Heart right ventricle (tissue), 16 donors: ENCODE measurements around the gene SPNS2. TPM values are rescaled to one million over a fixed set of nuclear protein-coding genes. Genes with fewer than 3 reads are reported as not detected.
A peak's percentile ranks its signal among the peaks of the same experiment; 100 is the strongest.

Source experiments
- ATAC-seq, 8 donors: fragments of 200-7000 bp; cut with Tn5 transposase; one replicate each; pipeline ENCODE4 v1.9.1; 2020; ENCODE audit warnings: mild to moderate bottlenecking in 8 of 8, moderate library complexity in 8 of 8, moderate number of reproducible peaks in 1 of 8
- DNase-seq, 2 donors: peaks; one replicate each; pipeline ENCODE4 v3.0.0-alpha.2; 2020
- H3K27ac ChIP-seq, 10 donors: fragments of 200-600 bp; sonication (generic) in 2 of 10; one replicate each; pipeline versions ENCODE4 v1.5.0 to v1.8.0; 2020 to 2022; ENCODE audit warnings: mild to moderate bottlenecking in 3 of 10
- H3K27me3 ChIP-seq, 7 donors: fragments of 200-600 bp; one replicate each; pipeline ENCODE4 v1.8.0; 2021 to 2022; ENCODE audit warnings: mild to moderate bottlenecking in 2 of 7
- H3K36me3 ChIP-seq, 9 donors: fragments of 200-600 bp; sonication (generic) in 1 of 9; one replicate each; pipeline versions ENCODE4 v1.5.0 to v1.8.0; 2020 to 2022; ENCODE audit warnings: mild to moderate bottlenecking in 2 of 9
- H3K4me1 ChIP-seq, 9 donors: fragments of 200-600 bp; sonication (generic) in 1 of 9; one replicate each; pipeline versions ENCODE4 v1.5.0 to v1.8.0; 2020 to 2022; ENCODE audit warnings: mild to moderate bottlenecking in 4 of 9
- H3K4me3 ChIP-seq, 10 donors: fragments of 200-600 bp; sonication (generic) in 2 of 10; one replicate each; pipeline versions ENCODE4 v1.5.0 to v1.8.0; 2020 to 2022; ENCODE audit warnings: mild to moderate bottlenecking in 7 of 10, moderate library complexity in 2 of 10
- H3K9me3 ChIP-seq, 11 donors: fragments of 200-600 bp in 10 of 11; sonication (generic) in 2 of 11; one replicate each; pipeline versions ENCODE4 v1.5.0 to v1.8.0; 2013 to 2022; ENCODE audit warnings: mild to moderate bottlenecking in 2 of 11, control low read depth in 1 of 11, moderate library complexity in 1 of 11
- CTCF ChIP-seq, 9 donors: fragments of 200-600 bp; sonication (generic) in 2 of 9; IDR thresholded peaks; one replicate each; pipeline versions ENCODE4 v1.5.0 to v1.8.0; 2021 to 2022; ENCODE audit warnings: antibody characterized with exemption in 9 of 9, mild to moderate bottlenecking in 5 of 9, moderate library complexity in 1 of 9
- WGBS, 2 donors: extraction: QIAGEN DNeasy Blood & Tissue Kit; methylation state at CpG; one replicate each; pipeline ENCODE4 v1.1.7; 2013; ENCODE audit warnings: inconsistent platforms in 1 of 2; 5-methylcytosine and 5-hydroxymethylcytosine counted together
- intact Hi-C, 10 donors: fragments of 100-400 bp; cut with DNase I; formaldehyde crosslinking; loops; one replicate each; pipeline versions ENCODE4 v1.11.1 to v1.14.2; 2022
- polyA plus RNA-seq, 2 donors: library from polyadenylated mRNA; stranded (reverse); fragments of 200-250 nt; gene quantifications; one replicate each; pipeline ENCODE4 v1.2.3, GENCODE V29; 2013
- total RNA-seq, 10 donors: library from RNA; stranded (reverse); fragmentation: NEBNext Ultra II Directional in 3 of 10; extraction: Animal tissue kit (Norgen Biotek cat#: 25700) in 3 of 10; gene quantifications; one replicate each; pipeline versions ENCODE4 v1.2.1 to v1.2.4, GENCODE V29; 2021 to 2023
- donor health status: Arrhythmogenic right ventricular cardiomyopathy.
- donor health status: ischemic (EF 13 %, LVEDD 7.1; RV severe dilation, severe dysfunction).
- donor health status: healthy with polysubstance abuse.
- donor health status: DM: no; HTN: yes; CAD: no.
- donor health status: DM: no; HTN: no; CAD: no.
- donor health status: ischemic (EF 25% LVEDD 6.9; RV normal size, moderate dysfunction).
- donor health status: ischemic (EF 25% LVEDD 5.7; RV mildly dilated, moderate dysfunction).
- donor health status: healthy.
- donor health status: DM: yes; HTN: yes; CAD: no.
- donor health status: Ischemic cardiomyopathy.
- donor health status: ischemic (EF 35%, LVEDD 5.7; RV mildly dilated, moderate dysfunction).
- donor health status: nonischemic (EF 11% LVEDD 7.7; RV severe dilation, severe dysfunction).
- donor health status: DM: yes; HTN: yes; CAD: no.
- donor health status: PGD.
- donor health status: ischemic (EF 29% LVEDD 5.4; RV normal size, mild dysfunction).
- donor health status: nonischemic (EF 23%, LVEDD 6.1; RV moderate dilation, normal function).

The SPNS2 gene
- total and polyA plus RNA-seq, 12 donors = 4.5 to 27.7 (median 9.8) TPM

GRCh38 chr17:4453812-4454591, 44.7 kb upstream of the SPNS2 start:
- no peaks in the 10 kb centered on the region for H3K27me3 ChIP-seq
- DNase-seq (no peak), ATAC-seq (peak in 1 of 8 donors; percentile 9)
- H3K36me3 ChIP-seq = no peaks in the 10 kb centered on the region
- TF ChIP-seq CTCF (IDR thresholded peaks at IDR 0.05) = no peak
- intact Hi-C loops = no loop called here
- H3K27ac ChIP-seq = no peak overlapping the region
- no peak overlapping the region for H3K4me3 ChIP-seq
- no peaks in the 10 kb centered on the region for H3K9me3 ChIP-seq
- H3K4me1 ChIP-seq = peaks cover 0 to 9% (median 0%) of the 10 kb centered on the region in 9 donors
- WGBS, 2 donors = 91 to 95% methylated on average over 9 of the region's 9 CpGs

GRCh38 chr17:4460661-4461060, 38.0 kb upstream of the SPNS2 start:
- 82 to 86% methylated on average over 5 of the region's 5 CpGs for WGBS, 2 donors
- H3K4me1 ChIP-seq = peaks cover 0 to 11% (median 5%) of the 10 kb centered on the region in 9 donors
- ATAC-seq (no peak), DNase-seq (no peak)
- H3K4me3 ChIP-seq = no peak overlapping the region
- no peaks in the 10 kb centered on the region for H3K36me3 ChIP-seq
- no peak overlapping the region for H3K27ac ChIP-seq
- no peak for TF ChIP-seq CTCF (IDR thresholded peaks at IDR 0.05)
- peaks cover 0 to 17% (median 0%) of the 10 kb centered on the region in 11 donors for H3K9me3 ChIP-seq
- intact Hi-C loops = no loop called here
- H3K27me3 ChIP-seq = no peaks in the 10 kb centered on the region

GRCh38 chr17:4463818-4464476, 34.7 kb upstream of the SPNS2 start:
- DNase-seq (peak in 1 of 2 donors; percentile 41), ATAC-seq (peak; percentile 33 to 92 (median 86))
- Histone ChIP-seq H3K27ac (peak overlapping the region in 6 of 10 donors; percentile 17 to 75 (median 26)), H3K27me3 (no peaks in the 10 kb centered on the region), H3K9me3 (peaks cover 0 to 17% (median 0%) of the 10 kb centered on the region in 11 donors), H3K36me3 (no peaks in the 10 kb centered on the region), H3K4me1 (peaks cover 0 to 11% (median 5%) of the 10 kb centered on the region in 9 donors), H3K4me3 (no peak overlapping the region)
- intact Hi-C loops = no loop called here
- no peak for TF ChIP-seq CTCF (IDR thresholded peaks at IDR 0.05)
- 39 to 45% methylated on average over 10 of the region's 10 CpGs for WGBS, 2 donors

- 81 to 92% methylated on average over 8 of the region's 8 CpGs for WGBS, 2 donors
- Histone ChIP-seq H3K4me3 (no peak overlapping the region), H3K27ac (no peak overlapping the region), H3K4me1 (peaks cover 0 to 18% (median 5%) of the 10 kb centered on the region in 9 donors), H3K9me3 (peaks cover 0 to 1% (median 0%) of the 10 kb centered on the region in 11 donors), H3K36me3 (no peaks in the 10 kb centered on the region), H3K27me3 (no peaks in the 10 kb centered on the region)
- no peak for TF ChIP-seq CTCF (IDR thresholded peaks at IDR 0.05)
- intact Hi-C loops = no loop called here
- ATAC-seq (no peak), DNase-seq (no peak)
Measured at GRCh38 chr17:4465786-4466185, 32.9 kb upstream of the SPNS2 start.
